SK-N-SH treated with all-trans-retinoic acid at 6 μM for 48 hours (cell line): ENCODE measurements around the gene ITPR2.

Source experiments
- ARNTL ChIP-seq: fragments of 450-650 bp; formaldehyde crosslinking; IDR thresholded peaks from 2 replicates; pipeline ENCODE4 v1.5.0; 2020; ENCODE audit warnings: low read depth, mild to moderate bottlenecking, moderate library complexity, borderline replicate concordance
- CSDC2 ChIP-seq: fragments of 250-450 bp; sonication (Bioruptor Pico); IDR thresholded peaks from 2 replicates; pipeline ENCODE4 v1.5.0; 2020; ENCODE audit warnings: mild to moderate bottlenecking, moderate library complexity
- GLIS3 ChIP-seq: fragments of 250-450 bp; sonication (Bioruptor Pico); IDR thresholded peaks from 2 replicates; pipeline ENCODE4 v1.5.0; 2020; ENCODE audit warnings: mild to moderate bottlenecking, moderate library complexity
- ISL1 ChIP-seq: fragments of 250-450 bp; sonication (Bioruptor Pico); IDR thresholded peaks from 2 replicates; pipeline ENCODE4 v2.1.2; 2022; ENCODE audit warnings: mild to moderate bottlenecking, moderate library complexity
- RARB ChIP-seq: fragments of 250-450 bp; sonication (Bioruptor Pico); IDR thresholded peaks from 2 replicates; pipeline ENCODE4 v1.8.0; 2021; ENCODE audit warnings: mild to moderate bottlenecking, moderate library complexity
- TCF4 ChIP-seq: fragments of 250-450 bp; sonication (Bioruptor Pico); IDR thresholded peaks from 2 replicates; pipeline ENCODE4 v1.8.0; 2021; ENCODE audit warnings: mild to moderate bottlenecking, moderate library complexity, borderline replicate concordance
- TOX ChIP-seq: fragments of 250-450 bp; sonication (Bioruptor Pico); IDR thresholded peaks from 2 replicates; pipeline ENCODE4 v1.8.0; 2021; ENCODE audit warnings: mild to moderate bottlenecking, moderate library complexity, borderline replicate concordance
- ZFP3 ChIP-seq: fragments of 250-450 bp; sonication (Bioruptor Pico); IDR thresholded peaks from 2 replicates; pipeline ENCODE4 v1.5.0; 2020; ENCODE audit warnings: mild to moderate bottlenecking, moderate library complexity
- ZFP30 ChIP-seq: fragments of 450-650 bp; formaldehyde crosslinking; IDR thresholded peaks from 2 replicates; pipeline ENCODE4 v1.5.0; 2022; ENCODE audit warnings: mild to moderate bottlenecking, moderate library complexity
- ZNF565 ChIP-seq: fragments of 450-650 bp; formaldehyde crosslinking; conservative IDR thresholded peaks from 2 replicates; pipeline ENCODE4 v1.5.0; 2020; ENCODE audit warnings: low read depth, mild to moderate bottlenecking, moderate library complexity
- ZNF8 ChIP-seq: fragments of 450-650 bp; formaldehyde crosslinking; IDR thresholded peaks from 2 replicates; pipeline ENCODE4 v1.5.0; 2020; ENCODE audit warnings: mild to moderate bottlenecking, moderate library complexity
- TF ChIP-seq, protein P1 (sequence below): fragments of 250-450 bp; sonication (Bioruptor Pico); IDR thresholded peaks from 2 replicates; pipeline ENCODE4 v1.8.0; 2020; ENCODE audit warnings: mild to moderate bottlenecking, moderate library complexity, borderline replicate concordance
- TF ChIP-seq, protein P2 (sequence below): fragments of 250-450 bp; sonication (Bioruptor Pico); IDR thresholded peaks from 2 replicates; pipeline ENCODE4 v1.8.0; 2021; ENCODE audit warnings: low read depth, mild to moderate bottlenecking, moderate library complexity, borderline replicate concordance
- TF ChIP-seq, protein P3 (sequence below): fragments of 250-450 bp; sonication (Bioruptor Pico); IDR thresholded peaks from 2 replicates; pipeline ENCODE4 v1.5.1; 2021; ENCODE audit warnings: mild to moderate bottlenecking, moderate library complexity

DNA sequence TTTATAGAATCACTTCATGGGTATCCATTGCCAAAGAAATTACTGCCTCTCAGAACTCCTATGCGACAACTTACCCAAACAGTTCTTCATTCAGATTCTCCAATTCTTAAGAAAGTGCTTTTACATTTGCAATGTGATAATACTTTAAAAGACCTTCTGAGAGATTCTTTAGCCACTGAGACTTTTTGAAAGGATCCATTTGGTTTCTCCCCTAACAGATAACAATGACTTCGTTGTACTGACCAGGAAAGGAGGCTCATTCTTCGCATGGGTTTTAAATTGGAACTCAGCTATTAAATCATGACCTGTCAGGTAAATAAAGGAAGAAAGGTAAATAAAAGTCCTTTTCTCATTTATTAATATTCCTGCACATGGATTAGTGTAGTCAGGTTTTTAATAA lies 14.8 kb downstream of the ITPR2 start:
- no peak for TF ChIP-seq TOX
- TF ChIP-seq, protein P1, sequence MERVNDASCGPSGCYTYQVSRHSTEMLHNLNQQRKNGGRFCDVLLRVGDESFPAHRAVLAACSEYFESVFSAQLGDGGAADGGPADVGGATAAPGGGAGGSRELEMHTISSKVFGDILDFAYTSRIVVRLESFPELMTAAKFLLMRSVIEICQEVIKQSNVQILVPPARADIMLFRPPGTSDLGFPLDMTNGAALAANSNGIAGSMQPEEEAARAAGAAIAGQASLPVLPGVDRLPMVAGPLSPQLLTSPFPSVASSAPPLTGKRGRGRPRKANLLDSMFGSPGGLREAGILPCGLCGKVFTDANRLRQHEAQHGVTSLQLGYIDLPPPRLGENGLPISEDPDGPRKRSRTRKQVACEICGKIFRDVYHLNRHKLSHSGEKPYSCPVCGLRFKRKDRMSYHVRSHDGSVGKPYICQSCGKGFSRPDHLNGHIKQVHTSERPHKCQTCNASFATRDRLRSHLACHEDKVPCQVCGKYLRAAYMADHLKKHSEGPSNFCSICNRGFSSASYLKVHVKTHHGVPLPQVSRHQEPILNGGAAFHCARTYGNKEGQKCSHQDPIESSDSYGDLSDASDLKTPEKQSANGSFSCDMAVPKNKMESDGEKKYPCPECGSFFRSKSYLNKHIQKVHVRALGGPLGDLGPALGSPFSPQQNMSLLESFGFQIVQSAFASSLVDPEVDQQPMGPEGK (CRISPR knock-in tag) = no peak
- no peak for TF ChIP-seq ZFP3
- no peak for TF ChIP-seq ZNF8 (CRISPR knock-in tag)
- no peak for TF ChIP-seq RARB (CRISPR knock-in tag)
- no peak for TF ChIP-seq ZNF565
- TF ChIP-seq GLIS3 = no peak
- TF ChIP-seq, protein P2, sequence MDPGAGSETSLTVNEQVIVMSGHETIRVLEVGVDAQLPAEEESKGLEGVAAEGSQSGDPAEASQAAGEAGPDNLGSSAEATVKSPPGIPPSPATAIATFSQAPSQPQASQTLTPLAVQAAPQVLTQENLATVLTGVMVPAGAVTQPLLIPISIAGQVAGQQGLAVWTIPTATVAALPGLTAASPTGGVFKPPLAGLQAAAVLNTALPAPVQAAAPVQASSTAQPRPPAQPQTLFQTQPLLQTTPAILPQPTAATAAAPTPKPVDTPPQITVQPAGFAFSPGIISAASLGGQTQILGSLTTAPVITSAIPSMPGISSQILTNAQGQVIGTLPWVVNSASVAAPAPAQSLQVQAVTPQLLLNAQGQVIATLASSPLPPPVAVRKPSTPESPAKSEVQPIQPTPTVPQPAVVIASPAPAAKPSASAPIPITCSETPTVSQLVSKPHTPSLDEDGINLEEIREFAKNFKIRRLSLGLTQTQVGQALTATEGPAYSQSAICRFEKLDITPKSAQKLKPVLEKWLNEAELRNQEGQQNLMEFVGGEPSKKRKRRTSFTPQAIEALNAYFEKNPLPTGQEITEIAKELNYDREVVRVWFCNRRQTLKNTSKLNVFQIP = no peak
- TF ChIP-seq ISL1 = no peak
- no peak for TF ChIP-seq ZFP30 (CRISPR knock-in tag)
- TF ChIP-seq, protein P3, sequence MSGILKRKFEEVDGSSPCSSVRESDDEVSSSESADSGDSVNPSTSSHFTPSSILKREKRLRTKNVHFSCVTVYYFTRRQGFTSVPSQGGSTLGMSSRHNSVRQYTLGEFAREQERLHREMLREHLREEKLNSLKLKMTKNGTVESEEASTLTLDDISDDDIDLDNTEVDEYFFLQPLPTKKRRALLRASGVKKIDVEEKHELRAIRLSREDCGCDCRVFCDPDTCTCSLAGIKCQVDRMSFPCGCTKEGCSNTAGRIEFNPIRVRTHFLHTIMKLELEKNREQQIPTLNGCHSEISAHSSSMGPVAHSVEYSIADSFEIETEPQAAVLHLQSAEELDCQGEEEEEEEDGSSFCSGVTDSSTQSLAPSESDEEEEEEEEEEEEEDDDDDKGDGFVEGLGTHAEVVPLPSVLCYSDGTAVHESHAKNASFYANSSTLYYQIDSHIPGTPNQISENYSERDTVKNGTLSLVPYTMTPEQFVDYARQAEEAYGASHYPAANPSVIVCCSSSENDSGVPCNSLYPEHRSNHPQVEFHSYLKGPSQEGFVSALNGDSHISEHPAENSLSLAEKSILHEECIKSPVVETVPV = no peak
- no peak for TF ChIP-seq ARNTL (CRISPR knock-in tag)
- TF ChIP-seq TCF4 (CRISPR knock-in tag) = no peak
- TF ChIP-seq CSDC2 = no peak
